ENCODE data around the gene RSU1. TPM values are rescaled to one million over a fixed set of nuclear protein-coding genes. Genes with fewer than 3 reads are reported as not detected.

Gene RSU1
- total RNA-seq, 1 donor: 94.1 TPM

- Histone ChIP-seq H3K27me3 (ENCODE audit: insufficient read depth, low read length) (no peaks in the 10 kb centered on the region), H3K27ac (ENCODE audit: low read depth, low read length) (no peak overlapping the region), H3K9me3 (ENCODE audit: low read depth, low read length) (no peaks in the 10 kb centered on the region), H3K4me1 (ENCODE audit: insufficient read depth, low read length) (no peaks in the 10 kb centered on the region), H4K20me1 (ENCODE audit: insufficient read depth, low read length) (no peaks in the 10 kb centered on the region), H3K79me2 (ENCODE audit: insufficient read depth, low read length) (no peaks in the 10 kb centered on the region), H3K36me3 (ENCODE audit: insufficient read depth, low read length) (no peaks in the 10 kb centered on the region), H3K4me3 (ENCODE audit: insufficient read depth, low read length) (no peak overlapping the region), H3K4me2 (ENCODE audit: insufficient read depth, low read length) (no peak overlapping the region), H2AFZ (ENCODE audit: low read length) (no peak overlapping the region)
- TF ChIP-seq CTCF (IDR thresholded peaks at IDR 0.05; ENCODE audit: extremely low read depth, low read depth, low read length): no peak
- DNase-seq (ENCODE audit: insufficient read length, low spot score, missing footprints): no peak
Measured at GRCh38 chr10:16586358-16587138, 230.7 kb downstream of the RSU1 start.

DNA sequence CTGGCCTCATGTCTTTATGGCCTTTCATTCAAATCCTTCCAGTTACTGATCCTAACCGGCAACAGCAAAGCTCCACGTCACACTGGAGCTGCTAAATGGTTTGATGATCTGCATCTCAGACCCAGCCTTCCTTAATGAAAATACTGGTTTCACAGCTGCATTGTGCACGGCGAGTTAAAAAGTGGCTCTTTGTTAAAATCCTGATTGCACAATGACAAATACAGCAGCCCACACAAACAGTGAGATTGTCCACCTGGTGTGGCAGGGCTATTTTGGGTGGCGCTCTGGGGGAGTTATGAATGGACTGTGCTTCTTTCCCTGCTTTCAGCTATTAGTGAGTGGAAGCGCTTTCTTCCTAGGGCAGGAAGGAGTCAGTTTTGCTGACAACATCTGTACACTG lies 232.1 kb downstream of the RSU1 start:
- Histone ChIP-seq H3K27ac (ENCODE audit: low read depth, low read length) (no peak overlapping the region), H3K9me3 (ENCODE audit: low read depth, low read length) (no peaks in the 10 kb centered on the region), H3K4me2 (ENCODE audit: insufficient read depth, low read length) (no peak overlapping the region), H3K36me3 (ENCODE audit: insufficient read depth, low read length) (no peaks in the 10 kb centered on the region), H4K20me1 (ENCODE audit: insufficient read depth, low read length) (no peaks in the 10 kb centered on the region), H3K4me1 (ENCODE audit: insufficient read depth, low read length) (no peaks in the 10 kb centered on the region), H3K27me3 (ENCODE audit: insufficient read depth, low read length) (no peaks in the 10 kb centered on the region), H2AFZ (ENCODE audit: low read length) (no peak overlapping the region), H3K79me2 (ENCODE audit: insufficient read depth, low read length) (no peaks in the 10 kb centered on the region), H3K4me3 (ENCODE audit: insufficient read depth, low read length) (no peak overlapping the region)
- no peak for TF ChIP-seq CTCF (IDR thresholded peaks at IDR 0.05; ENCODE audit: extremely low read depth, low read depth, low read length)
- no peak for DNase-seq (ENCODE audit: insufficient read length, low spot score, missing footprints)

DNA sequence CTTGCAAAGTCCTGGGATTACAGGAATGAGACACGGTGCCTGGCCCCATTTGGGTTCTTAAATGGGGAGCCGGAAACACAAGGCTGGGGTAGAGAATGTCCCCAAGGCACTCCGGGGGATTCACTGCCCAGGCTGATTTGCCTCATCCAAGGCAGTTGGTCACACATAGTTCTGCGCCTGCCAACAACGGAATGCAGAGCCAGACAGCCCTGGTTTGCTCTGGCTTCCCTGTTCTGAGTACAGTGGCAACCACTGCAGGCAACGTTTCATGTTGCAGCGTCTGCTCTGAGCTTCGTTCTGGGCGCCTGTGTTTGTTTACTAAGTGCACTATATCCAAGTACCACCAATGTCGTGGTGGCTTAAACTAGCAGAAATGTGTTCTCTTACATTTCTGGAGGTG lies 233.8 kb downstream of the RSU1 start:
- Histone ChIP-seq H3K27ac (ENCODE audit: low read depth, low read length) (no peak overlapping the region), H3K4me2 (ENCODE audit: insufficient read depth, low read length) (peak overlapping the region; percentile 73), H3K36me3 (ENCODE audit: insufficient read depth, low read length) (no peaks in the 10 kb centered on the region), H2AFZ (ENCODE audit: low read length) (peak overlapping the region; percentile 81), H3K9me3 (ENCODE audit: low read depth, low read length) (no peaks in the 10 kb centered on the region), H3K4me3 (ENCODE audit: insufficient read depth, low read length) (peak overlapping the region; percentile 56), H3K4me1 (ENCODE audit: insufficient read depth, low read length) (no peaks in the 10 kb centered on the region), H3K79me2 (ENCODE audit: insufficient read depth, low read length) (no peaks in the 10 kb centered on the region), H3K27me3 (ENCODE audit: insufficient read depth, low read length) (no peaks in the 10 kb centered on the region), H4K20me1 (ENCODE audit: insufficient read depth, low read length) (no peaks in the 10 kb centered on the region)
- TF ChIP-seq CTCF (IDR thresholded peaks at IDR 0.05; ENCODE audit: extremely low read depth, low read depth, low read length): no peak
- no peak for DNase-seq (ENCODE audit: insufficient read length, low spot score, missing footprints)

DNA sequence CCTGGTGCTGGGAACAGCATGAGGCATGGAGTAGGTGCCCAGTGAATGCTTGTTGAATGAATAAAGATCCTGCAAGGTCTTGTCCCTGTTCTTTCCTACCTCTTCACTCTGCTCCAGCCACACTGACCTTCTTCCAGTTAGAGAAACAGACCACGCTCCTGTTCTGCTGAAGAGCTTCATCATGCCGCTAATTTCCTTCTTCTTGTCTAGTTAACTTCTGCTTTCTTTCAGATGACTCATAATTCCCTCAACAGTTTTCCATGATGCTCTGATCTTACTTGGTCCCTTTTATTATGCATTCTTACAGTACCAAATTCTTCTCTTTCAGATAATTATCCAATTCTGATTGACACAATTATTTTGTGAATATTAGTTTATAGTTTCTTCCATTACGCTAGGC lies 236.0 kb downstream of the RSU1 start:
- DNase-seq (ENCODE audit: insufficient read length, low spot score, missing footprints): no peak
- Histone ChIP-seq H3K4me1 (ENCODE audit: insufficient read depth, low read length) (no peaks in the 10 kb centered on the region), H2AFZ (ENCODE audit: low read length) (no peak overlapping the region), H3K36me3 (ENCODE audit: insufficient read depth, low read length) (no peaks in the 10 kb centered on the region), H4K20me1 (ENCODE audit: insufficient read depth, low read length) (no peaks in the 10 kb centered on the region), H3K9me3 (ENCODE audit: low read depth, low read length) (no peaks in the 10 kb centered on the region), H3K27ac (ENCODE audit: low read depth, low read length) (no peak overlapping the region), H3K4me2 (ENCODE audit: insufficient read depth, low read length) (no peak overlapping the region), H3K79me2 (ENCODE audit: insufficient read depth, low read length) (no peaks in the 10 kb centered on the region), H3K4me3 (ENCODE audit: insufficient read depth, low read length) (no peak overlapping the region), H3K27me3 (ENCODE audit: insufficient read depth, low read length) (no peaks in the 10 kb centered on the region)
- TF ChIP-seq CTCF (IDR thresholded peaks at IDR 0.05; ENCODE audit: extremely low read depth, low read depth, low read length): no peak
